Anterior cingulate cortex (tissue), 58 donors: Measurements from ENCODE around the gene UNC13D.

Source experiments
- DNase-seq, 58 donors: peaks; one replicate each; lab custom pipeline; 2025; lab: John Stamatoyannopoulos, UW

The UNC13D gene

GRCh38 chr17:75838410-75838809, 5.8 kb downstream of the UNC13D start:
- no peak for DNase-seq

DNA sequence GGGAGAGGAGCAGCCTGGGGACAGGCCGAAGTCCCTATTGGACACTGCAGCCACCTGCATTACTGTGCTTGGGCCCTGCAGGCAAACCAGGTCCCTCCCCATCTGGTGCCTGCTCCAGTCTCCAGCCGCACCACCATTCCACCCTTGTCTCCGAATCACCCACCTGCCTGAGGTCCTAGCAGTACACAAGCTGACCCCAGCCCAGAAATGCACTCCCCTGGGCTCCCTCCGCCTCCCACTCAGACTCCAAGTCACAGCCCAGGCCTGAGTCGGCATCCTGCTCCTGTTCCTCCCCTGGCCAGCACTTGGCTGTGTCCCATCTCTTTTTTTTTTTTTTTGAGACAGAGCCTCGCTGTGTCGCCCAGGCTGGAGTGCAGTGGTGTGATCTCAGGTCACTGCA, 6.3 kb downstream of the UNC13D start:
- no peak for DNase-seq

DNA sequence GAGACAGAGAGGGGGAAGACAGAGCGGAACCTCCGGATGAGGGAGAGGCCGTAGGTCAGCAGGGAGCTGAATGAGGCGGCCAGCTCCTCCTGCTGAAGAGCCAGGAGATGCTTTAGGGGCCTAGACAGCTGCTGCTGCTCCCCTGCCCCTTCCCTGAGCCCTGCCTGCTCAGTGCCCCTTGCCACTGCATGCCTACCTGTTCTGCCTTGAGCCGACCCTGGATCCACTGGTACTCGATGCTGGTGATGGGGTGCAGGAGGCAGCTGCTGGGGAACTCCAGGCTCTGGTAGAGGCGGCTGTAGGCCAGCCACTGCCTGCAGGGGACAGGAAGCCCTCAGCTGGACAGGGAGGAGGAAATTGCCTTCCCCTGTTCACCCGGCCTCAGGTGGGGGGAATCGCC, 7.6 kb downstream of the UNC13D start:
- no peak for DNase-seq

DNA sequence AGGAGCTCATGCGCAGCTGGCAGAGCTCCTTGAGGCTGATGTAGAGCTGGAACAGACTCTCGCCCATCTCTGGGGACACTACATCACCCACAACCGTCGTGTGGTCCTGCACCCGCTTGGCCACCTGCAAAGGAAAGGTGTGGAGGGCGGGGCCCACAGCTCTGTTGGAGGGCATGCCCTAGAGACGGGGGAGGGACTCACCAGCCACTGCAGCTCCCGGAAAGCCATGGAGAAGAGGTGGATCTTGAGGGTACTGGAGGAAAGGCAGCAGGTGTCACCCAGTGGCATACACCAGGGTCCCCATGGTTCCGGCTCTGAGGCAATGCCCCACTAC, 8.6 kb downstream of the UNC13D start:
- DNase-seq, result no peak

DNA sequence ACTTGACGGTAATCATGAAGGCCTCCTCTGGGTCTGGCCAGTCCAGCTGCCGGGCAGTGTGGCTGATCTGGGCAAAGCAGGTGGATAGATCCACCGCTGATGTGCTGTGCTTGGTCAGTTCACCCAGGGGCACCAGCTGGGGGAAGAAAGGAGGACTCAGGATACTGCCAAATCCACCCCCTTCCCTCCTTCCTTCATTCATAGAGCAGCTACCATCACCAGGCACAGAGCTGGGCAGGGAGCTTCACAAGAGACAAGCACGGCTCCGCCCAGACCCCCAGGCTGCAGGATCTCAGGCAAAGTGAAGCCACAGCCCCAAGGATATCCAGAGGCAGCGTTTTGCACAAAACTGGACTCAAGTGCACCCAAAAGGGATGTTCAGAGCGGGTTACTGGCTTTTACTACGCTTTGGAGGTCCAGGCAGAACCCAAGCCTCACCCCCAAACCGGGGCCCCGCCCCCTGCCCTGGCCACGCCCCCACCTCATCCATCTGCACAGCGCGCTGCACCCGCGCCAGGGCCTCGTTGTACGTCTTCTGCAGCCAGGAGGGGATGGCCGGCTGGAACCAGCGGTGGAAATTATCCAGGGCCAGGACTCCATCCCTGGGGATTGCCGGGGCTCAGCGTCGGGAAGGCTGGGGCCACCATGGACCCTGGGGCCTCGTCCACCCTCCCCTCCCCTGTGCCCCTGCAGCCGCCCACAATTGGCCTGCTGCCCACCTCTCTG, 9.1 kb downstream of the UNC13D start:
- peak in 1 of 58 donors; percentile 29 for DNase-seq

GRCh38 chr17:75834279-75834920, 9.8 kb downstream of the UNC13D start:
- DNase-seq, result peak in 29 of 58 donors; percentile 12 to 72 (median 34)

GRCh38 chr17:75832652-75833400, 11.4 kb downstream of the UNC13D start:
- DNase-seq, result no peak

DNA sequence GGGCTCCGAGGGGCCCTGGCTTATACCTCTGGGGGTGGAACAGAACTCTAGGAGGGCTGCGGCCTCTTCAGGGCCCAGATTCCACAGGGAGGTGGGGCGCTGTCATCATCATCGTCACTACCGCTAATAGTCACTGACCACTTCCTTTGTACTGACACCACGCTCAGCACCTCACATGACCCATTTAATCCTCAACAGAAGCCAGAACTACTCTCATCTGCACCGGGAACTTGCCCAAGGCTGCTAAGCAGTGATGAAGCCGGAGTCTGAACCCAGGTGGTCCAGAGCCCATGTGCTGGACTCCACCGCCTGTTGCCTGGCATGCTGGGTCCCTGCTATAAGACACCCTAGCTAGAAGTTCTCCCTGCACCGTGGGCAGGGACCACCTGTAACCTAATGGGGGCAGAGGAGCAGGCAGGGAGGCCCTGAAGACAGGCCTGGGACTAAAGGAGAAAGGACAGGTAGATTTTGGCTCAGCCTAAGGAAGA, 12.0 kb downstream of the UNC13D start:
- peak in 3 of 58 donors; percentile 17 to 38 (median 26) for DNase-seq

DNA sequence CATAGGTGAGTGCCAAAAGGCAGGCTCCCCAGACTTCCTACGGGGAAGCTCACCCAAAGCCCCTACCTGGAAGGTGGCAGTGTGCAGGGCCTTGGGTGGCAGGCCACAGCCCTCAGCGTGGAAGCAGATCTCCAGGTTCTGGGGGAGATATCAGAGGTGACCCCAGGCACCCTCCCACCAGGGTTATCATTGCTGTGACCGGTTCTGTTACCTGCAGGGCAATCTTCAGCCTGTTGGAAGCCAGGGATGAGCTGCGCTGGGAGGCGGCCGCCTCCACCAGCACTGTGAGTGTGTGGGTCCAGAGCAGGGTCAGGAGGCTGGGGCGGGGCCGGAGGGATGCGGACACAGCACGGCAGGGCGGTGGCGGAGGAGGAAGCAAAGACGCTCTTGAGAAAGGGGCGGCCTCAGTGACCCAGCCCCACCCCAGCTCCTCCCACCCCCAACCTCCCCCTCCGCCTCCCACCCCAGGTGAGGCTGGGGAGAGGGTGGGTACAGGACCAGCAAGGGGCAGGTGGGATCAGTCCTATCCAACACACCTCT, 13.1 kb downstream of the UNC13D start:
- no peak for DNase-seq

DNA sequence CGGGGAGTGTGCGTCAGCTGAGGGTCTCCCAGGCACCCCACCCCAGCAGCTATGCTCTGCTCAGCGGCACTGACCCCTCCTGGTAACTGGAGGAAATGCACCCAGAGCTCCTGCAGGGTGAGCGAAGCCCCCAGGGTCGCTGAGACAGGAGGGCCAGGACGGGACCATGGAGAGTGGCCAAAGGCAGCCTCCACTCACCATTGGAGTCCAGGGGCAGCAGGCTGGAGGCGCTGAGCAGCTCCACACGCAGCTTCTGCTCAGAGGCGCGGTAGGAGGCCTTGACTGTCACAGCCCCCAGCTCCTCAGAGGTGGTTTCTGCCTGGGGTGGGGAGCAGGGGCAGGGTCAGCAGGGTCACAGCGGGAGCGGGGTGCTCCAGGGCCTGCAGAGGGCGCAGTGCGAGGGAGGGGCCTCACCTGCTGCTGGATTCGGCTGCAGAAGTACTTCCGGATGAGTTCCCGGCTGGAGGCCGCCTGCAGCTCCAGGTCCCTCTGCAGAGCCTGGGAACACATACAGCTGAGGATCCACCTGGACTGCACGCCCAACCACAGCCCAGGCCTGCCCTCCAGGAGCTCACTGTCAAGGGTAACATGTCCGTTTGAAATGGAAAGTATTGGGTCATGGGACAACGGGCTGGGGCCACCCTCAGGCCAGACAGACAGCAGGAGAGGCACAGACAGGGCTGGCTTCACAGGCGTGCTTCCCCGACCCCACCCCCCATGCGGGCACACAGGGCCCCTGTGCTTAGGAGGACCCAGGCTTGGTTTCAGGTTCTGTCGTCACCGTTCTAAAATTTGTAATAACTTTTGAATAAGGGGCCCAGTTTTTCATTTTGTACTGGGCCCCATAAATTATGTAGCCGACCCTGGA, 13.8 kb downstream of the UNC13D start:
- DNase-seq, result no peak

GRCh38 chr17:75829747-75830146, 14.5 kb downstream of the UNC13D start:
- no peak for DNase-seq

DNA sequence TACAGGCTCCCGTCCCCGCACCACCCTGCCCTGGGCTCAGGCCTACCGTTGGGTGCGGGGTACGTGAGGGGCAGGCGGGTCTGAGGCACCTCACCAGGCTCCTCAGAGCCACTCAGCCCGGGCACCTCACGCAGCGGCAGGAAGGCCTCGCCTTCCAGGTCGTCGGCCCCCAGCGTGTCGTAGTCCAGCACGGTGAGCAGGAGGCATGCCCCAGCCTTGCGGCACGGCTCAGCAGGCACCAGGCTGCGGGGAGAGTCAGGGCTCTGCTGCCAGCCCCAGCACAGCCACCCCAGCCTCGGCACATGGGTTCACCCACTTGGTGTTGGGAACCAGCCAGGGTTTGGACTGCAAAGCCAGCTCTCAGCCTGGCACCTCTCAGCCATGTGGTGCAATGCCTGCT, 15.5 kb downstream of the UNC13D start:
- DNase-seq, result no peak

GRCh38 chr17:75828076-75828400, 16.2 kb downstream of the UNC13D start:
- DNase-seq, result no peak

DNA sequence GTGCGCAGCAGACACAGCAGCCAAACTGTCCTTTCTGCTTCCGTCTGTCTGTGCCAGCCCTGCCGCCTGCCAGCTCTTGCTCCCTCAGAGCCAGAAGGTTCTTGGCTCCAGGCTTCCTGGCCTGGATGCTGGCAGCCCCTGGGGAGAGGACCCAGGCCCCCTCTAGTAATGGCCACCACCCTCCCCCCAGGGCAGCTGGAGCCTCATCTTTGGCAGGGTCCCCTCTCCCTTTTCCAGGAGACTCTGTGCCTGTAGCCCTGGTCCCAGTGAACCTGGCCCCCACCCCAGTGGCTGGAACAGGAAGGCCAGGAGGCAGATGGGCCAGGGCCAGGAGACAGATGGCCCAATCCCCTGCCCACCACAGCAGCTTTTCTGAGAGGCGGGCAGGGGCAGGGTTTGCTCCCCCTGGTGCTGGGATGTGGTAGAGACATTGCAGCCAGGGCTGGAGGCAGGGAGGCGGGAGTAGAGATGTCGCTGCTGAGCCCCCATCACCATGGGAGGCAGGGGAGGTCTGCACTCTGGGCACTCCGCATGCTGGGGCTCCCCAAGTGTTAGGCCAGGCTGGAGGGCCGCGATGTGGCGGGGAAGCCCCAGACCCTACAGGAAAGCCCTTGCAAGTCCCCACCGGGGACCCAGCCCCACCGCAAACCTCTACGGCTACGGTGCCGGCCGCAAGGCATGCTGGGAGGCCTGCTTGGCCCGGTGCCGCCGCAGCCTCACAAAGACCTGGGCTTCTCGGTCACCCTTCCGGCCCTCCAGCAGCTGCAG, 16.7 kb downstream of the UNC13D start:
- peak in 53 of 58 donors; percentile 41 to 89 (median 68) for DNase-seq

- DNase-seq, result no peak
Measured at GRCh38 chr17:75826561-75827307, 17.5 kb downstream of the UNC13D start.

DNA sequence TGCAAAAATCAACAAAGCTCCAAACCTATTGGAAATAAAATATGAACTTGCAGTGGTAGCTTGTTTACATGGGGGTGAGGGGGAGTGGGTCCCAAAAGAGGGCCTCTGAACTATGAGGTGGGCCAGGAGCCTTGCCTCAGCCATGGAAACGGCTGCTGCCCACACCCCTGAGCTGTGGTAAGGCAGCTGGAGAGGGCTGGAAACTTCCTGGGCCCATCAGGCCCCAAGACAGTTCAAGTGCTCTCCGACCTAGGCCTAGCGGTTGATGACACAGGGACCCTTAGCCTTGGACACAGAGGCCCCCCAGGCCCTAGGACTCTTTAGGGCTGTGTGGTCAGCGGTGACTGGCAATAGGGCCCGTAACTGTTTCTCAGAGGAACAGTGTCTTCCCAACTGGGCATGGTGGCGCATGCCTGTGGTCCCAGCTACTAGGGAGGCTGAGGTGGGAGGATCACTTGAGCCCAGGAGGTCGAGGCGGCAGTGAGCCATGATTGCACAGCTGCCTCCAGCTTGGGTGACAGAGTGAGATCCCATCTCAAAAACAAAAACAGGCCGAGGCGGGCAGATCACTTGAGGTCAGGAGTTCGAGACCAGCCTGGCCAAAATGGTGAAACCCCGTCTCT, 18.3 kb downstream of the UNC13D start:
- DNase-seq, result no peak

GRCh38 chr17:75825149-75825552, 19.1 kb downstream of the UNC13D start:
- no peak for DNase-seq

DNA sequence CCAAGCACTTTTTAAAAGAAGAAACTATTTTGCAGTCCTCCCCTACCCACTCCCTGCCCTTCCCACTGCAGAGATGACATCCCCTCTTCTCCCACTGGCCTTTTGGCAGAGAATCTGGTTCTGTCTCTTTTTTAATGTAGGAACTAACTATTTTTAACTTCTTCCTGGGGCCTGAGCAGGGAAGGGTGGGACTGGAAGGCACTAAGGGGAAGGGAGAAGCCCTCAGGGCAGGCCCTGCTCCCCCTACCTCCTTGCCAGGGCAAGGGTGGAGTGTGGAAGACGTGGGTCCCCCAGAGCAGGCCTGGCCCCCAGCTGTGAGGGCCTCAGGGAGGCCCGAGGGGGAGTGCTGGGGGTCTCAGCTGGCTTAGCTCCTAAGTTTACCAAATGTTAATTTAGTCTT, 19.5 kb downstream of the UNC13D start:
- no peak for DNase-seq
